ENCODE results near the gene WDR82. TPM values are rescaled to one million over a fixed set of nuclear protein-coding genes. Genes with fewer than 3 reads are reported as not detected.

Gene WDR82
- total and polyA plus RNA-seq, 2 of the 4 experiments (the other 2 are of a cell fraction) = 38.1 to 68.1 TPM

- H2BK20ac ChIP-seq (ENCODE audit: low read depth, low read length) = no peak overlapping the region
- peaks cover 3% of the 10 kb centered on the region; the same call in 1 of the 2 replicates for H3K36me3 ChIP-seq (ENCODE audit: control insufficient read depth, insufficient read depth, low read length)
- ATAC-seq (ENCODE audit: low read depth) (no peak), DNase-seq (no peak)
- H2BK5ac ChIP-seq (ENCODE audit: low read depth, low read length, poor library complexity, severe bottlenecking) = no peak overlapping the region
- no peak overlapping the region for H2BK120ac ChIP-seq (ENCODE audit: low read depth, low read length)
- H2AFZ ChIP-seq (replicated peaks; ENCODE audit: low read length, poor library complexity) = no peak overlapping the region
- peaks cover 12% of the 10 kb centered on the region for H3K4me1 ChIP-seq (ENCODE audit: control insufficient read depth, insufficient read depth, low read length)
- no peaks in the 10 kb centered on the region for H3K27me3 ChIP-seq (ENCODE audit: control insufficient read depth, insufficient read depth, low read length)
- ChIA-PET CTCF (no interaction called here), POLR2A (ENCODE audit: unreplicated experiment) (no interaction called here)
- H2AK9ac ChIP-seq (replicated peaks; ENCODE audit: low read depth, low read length, poor library complexity) = no peak overlapping the region
- H3K27ac ChIP-seq (ENCODE audit: insufficient read depth, low read length) = no peak overlapping the region
- no peak overlapping the region for H3K4ac ChIP-seq (ENCODE audit: low read depth, low read length)
- no peak overlapping the region for H2AK5ac ChIP-seq (ENCODE audit: low read depth, low read length)
- H2BK15ac ChIP-seq (ENCODE audit: low read depth, low read length) = no peak overlapping the region
- no peaks in the 10 kb centered on the region for H3K9me3 ChIP-seq (ENCODE audit: control insufficient read depth, insufficient read depth, low read length)
- no peak overlapping the region for H3K14ac ChIP-seq (replicated peaks; ENCODE audit: low read depth, low read length)
- no peak overlapping the region for H3K9ac ChIP-seq (ENCODE audit: low read depth, low read length)
- H3K56ac ChIP-seq (ENCODE audit: extremely low read depth, insufficient read depth, low read length) = no peak overlapping the region
- intact Hi-C loops (cut with micrococcal nuclease) (no loop called here), dilution Hi-C loops (cut with HindIII; ENCODE audit: low sequenced_read_pairs, unreplicated experiment) (no loop called here), in situ Hi-C loops (cut with MboI; ENCODE audit: low sequenced_read_pairs) (no loop called here)
- no peak overlapping the region for H3K4me2 ChIP-seq (ENCODE audit: low read depth, low read length)
- H4K20me1 ChIP-seq (ENCODE audit: insufficient read depth, low read length) = no peaks in the 10 kb centered on the region; the same call in 1 of the 2 replicates
- H3K18ac ChIP-seq (ENCODE audit: low read depth, low read length) = no peak overlapping the region
- no TSS peak for BruUV-seq (replicated peaks)
- TF ChIP-seq MXI1 (IDR thresholded peaks at IDR 0.05; ENCODE audit: borderline replicate concordance, low read depth, low read length) (no peak), CTCF (conservative IDR thresholded peaks at IDR 0.05; ENCODE audit: low read depth, low read length) (no peak), BHLHE40 (IDR thresholded peaks at IDR 0.05; ENCODE audit: low read depth, low read length) (no peak), POLR2A (IDR thresholded peaks at IDR 0.05; ENCODE audit: low read depth, low read length) (no peak), RAD21 (IDR thresholded peaks at IDR 0.05; ENCODE audit: low read length) (no peak), MAZ (IDR thresholded peaks at IDR 0.05; ENCODE audit: borderline replicate concordance, low read depth, low read length) (no peak), RFX5 (IDR thresholded peaks at IDR 0.05; ENCODE audit: low read depth, low read length) (no peak), NFE2L2 (IDR thresholded peaks at IDR 0.05; ENCODE audit: low read depth, low read length) (no peak), CEBPB (IDR thresholded peaks at IDR 0.05; ENCODE audit: low read depth, low read length) (no peak), FOS (IDR thresholded peaks at IDR 0.05; ENCODE audit: low read depth, low read length) (no peak), CHD1 (IDR thresholded peaks at IDR 0.05; ENCODE audit: low read depth, low read length) (no peak), RCOR1 (IDR thresholded peaks at IDR 0.05; ENCODE audit: insufficient replicate concordance, low read length) (no peak), USF2 (IDR thresholded peaks at IDR 0.05; ENCODE audit: low read depth, low read length) (no peak), SMC3 (IDR thresholded peaks at IDR 0.05; ENCODE audit: low read depth, low read length) (no peak), MAFK (IDR thresholded peaks at IDR 0.05; ENCODE audit: low read depth, low read length) (no peak)
- TF ChIP-seq, protein P1, sequence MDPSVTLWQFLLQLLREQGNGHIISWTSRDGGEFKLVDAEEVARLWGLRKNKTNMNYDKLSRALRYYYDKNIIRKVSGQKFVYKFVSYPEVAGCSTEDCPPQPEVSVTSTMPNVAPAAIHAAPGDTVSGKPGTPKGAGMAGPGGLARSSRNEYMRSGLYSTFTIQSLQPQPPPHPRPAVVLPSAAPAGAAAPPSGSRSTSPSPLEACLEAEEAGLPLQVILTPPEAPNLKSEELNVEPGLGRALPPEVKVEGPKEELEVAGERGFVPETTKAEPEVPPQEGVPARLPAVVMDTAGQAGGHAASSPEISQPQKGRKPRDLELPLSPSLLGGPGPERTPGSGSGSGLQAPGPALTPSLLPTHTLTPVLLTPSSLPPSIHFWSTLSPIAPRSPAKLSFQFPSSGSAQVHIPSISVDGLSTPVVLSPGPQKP (IDR thresholded peaks at IDR 0.05; ENCODE audit: borderline replicate concordance, low read depth, low read length) = no peak
- H4K91ac ChIP-seq (ENCODE audit: insufficient read depth, low read depth, low read length) = no peak overlapping the region
- H3K79me1 ChIP-seq (ENCODE audit: low read depth in 1 of 2, low read length in 2 of 2) = no peaks in the 10 kb centered on the region
- H3K4me3 ChIP-seq (ENCODE audit: insufficient read depth, low read depth, low read length) = no peak overlapping the region
- H4K5ac ChIP-seq (ENCODE audit: low read depth, low read length) = no peak overlapping the region
- no peak overlapping the region for H3K23ac ChIP-seq (ENCODE audit: low read depth, low read length)
- no peak overlapping the region for H4K8ac ChIP-seq (ENCODE audit: low read depth in 2 of 2, low read length in 2 of 2)
- H3K9me1 ChIP-seq (ENCODE audit: insufficient read depth, low read length) = peaks cover 7% of the 10 kb centered on the region
- WGBS, 2 experiments (ENCODE audit: extremely low coverage in 2 of 2, insufficient read length in 1 of 2) = 72% methylated on average over 4 of the region's 9 CpGs; no CpG with 5 or more reads in 1 of the 2 experiments
These were observed 33.2 kb upstream of the WDR82 start for GRCh38 chr3:52311576-52312119.

Data from IMR-90 (cell line).